Large intestine (tissue), 12 donors: ENCODE measurements around the gene ADGRL2. TPM values are rescaled to one million over a fixed set of nuclear protein-coding genes. Genes with fewer than 3 reads are reported as not detected.
A peak's percentile ranks its signal among the peaks of the same experiment; 100 is the strongest.

Experiments
- DNase-seq, 2 donors: peaks; one replicate each; pipeline versions ENCODE4 v3.0.0 to v3.0.0-alpha.2; 2013
- H3K27ac ChIP-seq: one replicate; pipeline ENCODE4 v1.5.1; 2013; ENCODE audit warnings: low read length
- H3K27me3 ChIP-seq: 2 replicates; pipeline ENCODE4 v1.6.1; 2013; ENCODE audit warnings: low read length; ENCODE audit not compliant: control insufficient read depth, insufficient read depth
- H3K36me3 ChIP-seq: 2 replicates; pipeline ENCODE4 v1.6.1; 2013; ENCODE audit warnings: low read length; ENCODE audit not compliant: control insufficient read depth, insufficient read depth
- H3K4me1 ChIP-seq: one replicate; pipeline ENCODE4 v1.6.1; 2013; ENCODE audit warnings: low read length; ENCODE audit not compliant: control insufficient read depth, insufficient read depth
- H3K4me3 ChIP-seq: one replicate; pipeline ENCODE4 v1.5.1; 2013; ENCODE audit warnings: low read length
- H3K9me3 ChIP-seq: one replicate; pipeline ENCODE4 v1.6.1; 2013; ENCODE audit warnings: mild to moderate bottlenecking, low read depth, low read length, moderate library complexity; ENCODE audit not compliant: control insufficient read depth
- WGBS: methylation state at CpG from one replicate; pipeline ENCODE4 v1.1.5; 2013; ENCODE audit warnings: low lambda C conversion rate; ENCODE audit not compliant: insufficient coverage; 5-methylcytosine and 5-hydroxymethylcytosine counted together
- long read RNA-seq, 11 donors: transcript quantifications; one replicate each; lab custom pipeline, GENCODE V29; 2026
- polyA plus RNA-seq: library from polyadenylated mRNA; unstranded; fragments of 120-200 nt; gene quantifications from one replicate; pipeline ENCODE4 v1.2.1, GENCODE V29; 2013

The ADGRL2 gene
- polyA plus RNA-seq = 60.9 TPM
- long read RNA-seq, donor 1, partial matches to known transcripts = 0 of 1 reads
- long read RNA-seq, donor 1, other reads (novel, unspliced or antisense) = 0 of 1 reads
- long read RNA-seq, donor 2, partial matches to known transcripts = 6 of 6 reads
- long read RNA-seq, donor 2, other reads (novel, unspliced or antisense) = 0 of 6 reads
- long read RNA-seq, donor 3 = 0 reads
- long read RNA-seq, donor 4 = 0 reads
- long read RNA-seq, donor 5 = 0 reads
- long read RNA-seq, donor 6, partial matches to known transcripts = 14 of 14 reads
- long read RNA-seq, donor 6, other reads (novel, unspliced or antisense) = 0 of 14 reads
- long read RNA-seq, donor 7, partial matches to known transcripts = 26 of 26 reads
- long read RNA-seq, donor 7, other reads (novel, unspliced or antisense) = 0 of 26 reads
- long read RNA-seq, donor 8, partial matches to known transcripts = 5 of 5 reads
- long read RNA-seq, donor 8, other reads (novel, unspliced or antisense) = 0 of 5 reads
- long read RNA-seq, donor 9 = 0 reads
- long read RNA-seq, donor 10, partial matches to known transcripts = 0 of 5 reads
- long read RNA-seq, donor 10, other reads (novel, unspliced or antisense) = 5 of 5 reads
- long read RNA-seq, donor 11 = 0 reads

DNA sequence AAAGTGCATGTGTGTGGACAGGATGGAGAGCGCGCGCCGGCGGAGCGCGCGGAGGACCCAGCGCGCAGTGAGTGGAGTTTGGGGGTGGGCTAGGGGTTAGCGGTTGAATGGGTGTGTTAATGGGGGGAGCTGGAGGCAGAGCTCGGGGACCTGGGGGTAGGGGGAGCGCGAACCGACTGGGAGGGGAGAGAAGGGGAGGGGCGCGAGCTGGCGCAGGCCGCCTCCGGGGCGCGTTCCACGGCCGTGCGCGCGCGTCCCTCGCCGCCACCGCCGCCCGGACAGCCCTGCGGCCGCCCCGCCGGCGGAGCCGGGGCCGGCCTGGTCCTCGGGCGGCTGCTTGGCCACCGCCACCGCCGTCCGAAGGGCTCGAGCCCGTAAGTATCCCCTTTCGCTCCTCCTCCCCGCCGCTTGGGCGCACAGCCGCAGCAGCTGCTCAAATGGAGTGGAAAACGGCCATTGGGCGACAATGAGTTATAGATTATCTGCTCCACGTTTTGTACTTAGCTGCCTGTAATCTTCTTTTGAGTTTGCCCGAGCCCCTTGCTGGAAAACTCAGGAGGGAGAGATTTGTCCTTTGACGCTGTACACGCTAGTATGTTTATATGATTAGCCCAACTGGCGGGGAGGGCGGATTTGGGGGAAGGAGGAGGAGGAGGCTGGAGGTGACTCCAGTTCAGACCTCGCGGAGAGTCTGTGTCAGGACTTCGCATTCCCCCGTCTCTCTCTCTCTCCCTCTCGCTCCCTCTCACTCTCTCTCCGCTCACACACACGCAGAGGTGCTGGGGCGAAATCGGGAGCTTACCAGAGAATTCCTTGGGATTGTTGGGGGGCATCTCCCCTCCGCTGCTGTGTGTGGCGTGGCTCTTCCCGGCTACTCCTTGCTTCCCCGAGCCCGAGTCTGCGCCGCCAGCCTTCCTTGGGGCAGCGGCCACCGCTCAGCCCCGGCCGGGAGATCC, at the start of gene ADGRL2:
Gene ADGRL2, plus strand, starts transcription at position 240 of the 956 bp plus-strand sequence. CDS start 36,051 bp downstream, outside the sequence.
- Histone ChIP-seq H3K4me1 (peaks cover 9% of the 10 kb centered on the region), H3K4me3 (peak within 1 kb of the TSS; percentile 97), H3K27me3 (no peaks in the 10 kb centered on the region), H3K9me3 (peaks cover 3% of the 10 kb centered on the region), H3K36me3 (no peaks in the 10 kb centered on the region), H3K27ac (peak within 1 kb of the TSS; percentile 95)
- peak; percentile 87 to 94 for DNase-seq
- WGBS = no CpG with 5 or more reads among the region's 81 CpGs

DNA sequence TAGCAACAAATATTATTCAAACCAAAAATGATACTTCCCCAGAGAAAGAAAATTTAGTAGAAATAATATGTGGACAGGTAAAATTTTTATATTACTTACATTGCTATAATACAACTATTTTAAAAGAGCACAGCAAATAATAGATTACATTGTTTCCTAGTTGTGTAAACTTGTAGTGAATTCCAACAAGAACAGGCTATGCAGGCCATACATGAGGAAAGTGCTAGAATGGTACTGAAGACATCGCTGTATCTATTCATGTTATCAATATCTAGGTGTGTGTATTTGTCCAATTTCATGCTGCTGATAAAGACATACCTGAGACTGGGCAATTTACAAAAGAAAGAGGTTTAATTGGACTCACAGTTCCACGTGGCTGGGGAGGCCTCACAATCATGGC, 47.9 kb upstream of the ADGRL2 start:
- no peaks in the 10 kb centered on the region for H3K4me1 ChIP-seq
- WGBS = no CpG with 5 or more reads among the region's 2 CpGs

DNA sequence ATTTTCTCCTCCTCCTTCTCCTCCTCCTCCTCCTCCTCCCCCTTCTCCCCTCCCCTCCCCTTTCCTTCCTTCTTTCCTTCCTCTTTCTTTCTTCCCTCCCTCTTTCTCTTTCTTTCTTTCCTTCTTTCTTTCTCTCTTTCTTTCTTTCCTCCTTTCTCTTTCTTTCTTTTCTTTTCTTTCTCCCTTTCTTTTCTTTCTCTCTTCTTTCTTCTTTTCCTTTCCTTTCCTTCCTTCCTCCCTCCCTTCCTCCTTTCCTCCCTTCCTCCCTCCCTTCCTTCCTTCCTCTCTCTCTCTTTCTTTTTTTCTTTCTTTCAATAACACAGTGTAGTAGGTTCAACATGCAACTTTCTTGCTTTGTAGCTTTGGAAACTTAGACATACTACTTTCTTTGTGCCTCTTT, 46.3 kb upstream of the ADGRL2 start:
- Histone ChIP-seq H3K27ac (no peak overlapping the region), H3K9me3 (no peaks in the 10 kb centered on the region), H3K36me3 (no peaks in the 10 kb centered on the region), H3K27me3 (no peaks in the 10 kb centered on the region), H3K4me3 (no peak overlapping the region), H3K4me1 (no peaks in the 10 kb centered on the region)
- no peak for DNase-seq

More for the DNA sequence above, 47.9 kb upstream of the ADGRL2 start:
- Histone ChIP-seq H3K27ac (no peak overlapping the region), H3K4me3 (no peak overlapping the region), H3K27me3 (no peaks in the 10 kb centered on the region), H3K9me3 (no peaks in the 10 kb centered on the region), H3K36me3 (no peaks in the 10 kb centered on the region)
- DNase-seq = no peak

DNA sequence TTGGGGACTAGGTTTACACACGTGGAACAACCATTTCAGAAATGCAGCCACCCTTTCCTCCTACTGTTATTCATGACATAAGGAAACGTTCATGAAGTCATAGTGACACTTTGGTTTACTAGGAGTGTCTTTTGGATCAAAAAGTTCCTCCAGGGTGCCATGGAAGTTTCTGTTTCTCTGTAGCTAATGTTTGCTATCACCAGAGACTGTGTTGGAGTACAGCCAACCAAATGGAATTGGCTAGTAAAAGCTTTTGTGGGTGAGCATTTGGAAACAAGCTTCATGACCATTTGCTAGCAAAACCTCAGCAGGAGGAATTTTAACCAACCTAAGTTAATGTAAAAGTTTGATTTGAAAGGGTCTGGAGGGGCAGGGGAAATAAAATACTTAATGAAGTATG, 43.9 kb upstream of the ADGRL2 start:
- no CpG with 5 or more reads among the region's 2 CpGs for WGBS
- Histone ChIP-seq H3K9me3 (no peaks in the 10 kb centered on the region), H3K27ac (no peak overlapping the region), H3K4me1 (no peaks in the 10 kb centered on the region), H3K4me3 (no peak overlapping the region), H3K36me3 (no peaks in the 10 kb centered on the region), H3K27me3 (no peaks in the 10 kb centered on the region)
- no peak for DNase-seq

DNA sequence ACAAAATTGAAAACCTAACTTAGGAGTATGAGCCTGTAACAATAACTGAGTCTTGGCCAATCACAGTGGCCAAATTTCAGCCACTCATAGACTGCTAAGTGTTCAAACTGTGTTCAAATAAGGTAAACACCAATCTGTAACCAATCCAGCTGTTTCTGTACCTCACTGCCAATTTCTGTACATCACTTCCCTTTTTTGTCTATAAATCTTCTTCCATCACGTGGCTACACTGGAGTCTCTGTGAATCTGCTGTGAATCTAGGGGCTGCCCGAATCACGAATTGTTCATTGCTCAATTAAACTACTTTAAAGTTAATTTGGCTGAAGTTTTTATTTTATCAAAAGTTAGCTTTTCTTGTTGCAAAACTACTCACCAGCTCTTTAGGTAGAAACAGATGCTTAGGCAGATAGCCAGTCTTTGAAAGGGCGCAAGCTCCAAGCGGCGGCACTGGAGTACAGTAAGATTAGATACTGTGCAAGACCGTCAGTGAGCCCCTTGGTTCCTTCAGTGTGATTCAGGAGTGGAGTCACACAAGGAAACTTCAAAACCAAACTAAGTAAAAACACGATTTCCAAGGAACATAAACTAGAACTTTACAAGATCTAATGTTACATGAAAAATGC, 43.2 kb upstream of the ADGRL2 start:
- WGBS = 67% methylated on average over 1 of the region's 8 CpGs
- Histone ChIP-seq H3K4me1 (no peaks in the 10 kb centered on the region), H3K27ac (no peak overlapping the region), H3K9me3 (no peaks in the 10 kb centered on the region), H3K27me3 (no peaks in the 10 kb centered on the region), H3K36me3 (no peaks in the 10 kb centered on the region), H3K4me3 (no peak overlapping the region)
- DNase-seq = no peak

DNA sequence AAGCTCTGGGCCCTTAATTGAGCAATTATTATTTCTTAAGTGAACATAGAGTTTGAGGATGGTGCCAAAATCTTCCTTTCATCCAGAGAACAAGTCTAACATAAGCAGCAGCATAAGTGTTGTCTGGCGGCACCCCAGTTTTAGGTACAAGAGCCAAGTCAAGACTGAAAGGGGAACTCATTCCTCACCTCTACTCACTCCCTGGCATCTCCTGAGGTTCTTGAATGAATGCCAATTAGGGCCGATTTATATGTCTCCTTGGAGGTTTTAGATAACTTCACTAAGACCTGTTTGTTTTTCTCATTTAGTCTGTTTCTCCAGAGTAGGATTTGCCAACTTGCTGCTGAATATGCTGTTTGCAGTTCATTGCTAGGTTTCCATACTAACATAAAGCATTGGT, 42.6 kb upstream of the ADGRL2 start:
- WGBS = no CpG with 5 or more reads among the region's 2 CpGs
- no peak for DNase-seq

DNA sequence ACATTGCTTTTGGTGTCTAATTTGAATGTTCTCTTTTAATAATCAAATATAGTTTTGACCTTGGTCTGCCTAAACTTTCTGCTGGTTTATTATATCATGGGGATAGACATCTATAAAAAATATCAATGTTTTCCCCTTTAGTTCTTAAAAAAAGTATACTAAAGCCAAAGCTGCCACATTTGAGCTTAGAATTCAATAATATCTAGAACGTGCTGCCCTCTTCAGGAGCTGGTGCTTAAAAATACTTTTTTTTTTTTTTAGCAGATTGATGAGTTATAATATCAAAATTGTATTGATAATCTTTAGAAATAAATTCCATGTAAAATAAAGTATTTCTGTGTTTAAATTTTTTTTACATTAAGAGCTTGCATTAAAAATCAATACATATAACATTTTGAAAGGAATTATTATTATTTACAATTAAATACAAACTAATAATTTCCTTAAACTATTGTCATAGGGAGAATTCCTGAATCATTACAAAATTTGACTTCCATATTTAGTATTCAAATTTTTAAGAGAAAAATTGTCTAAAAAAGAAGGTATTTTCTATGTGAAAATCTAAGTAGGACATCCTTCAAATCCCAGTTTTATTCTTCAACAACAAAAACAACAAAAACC, 40.1 kb upstream of the ADGRL2 start:
- 0% methylated on average over 1 of the region's 1 CpG for WGBS
- Histone ChIP-seq H3K9me3 (no peaks in the 10 kb centered on the region), H3K27ac (no peak overlapping the region), H3K4me1 (no peaks in the 10 kb centered on the region), H3K27me3 (no peaks in the 10 kb centered on the region), H3K36me3 (no peaks in the 10 kb centered on the region), H3K4me3 (no peak overlapping the region)
- DNase-seq = peak in 1 of 2 donors; percentile 6

More for the DNA sequence above, 42.6 kb upstream of the ADGRL2 start:
- Histone ChIP-seq H3K9me3 (no peaks in the 10 kb centered on the region), H3K4me1 (no peaks in the 10 kb centered on the region), H3K36me3 (no peaks in the 10 kb centered on the region), H3K4me3 (no peak overlapping the region), H3K27ac (no peak overlapping the region), H3K27me3 (no peaks in the 10 kb centered on the region)

DNA sequence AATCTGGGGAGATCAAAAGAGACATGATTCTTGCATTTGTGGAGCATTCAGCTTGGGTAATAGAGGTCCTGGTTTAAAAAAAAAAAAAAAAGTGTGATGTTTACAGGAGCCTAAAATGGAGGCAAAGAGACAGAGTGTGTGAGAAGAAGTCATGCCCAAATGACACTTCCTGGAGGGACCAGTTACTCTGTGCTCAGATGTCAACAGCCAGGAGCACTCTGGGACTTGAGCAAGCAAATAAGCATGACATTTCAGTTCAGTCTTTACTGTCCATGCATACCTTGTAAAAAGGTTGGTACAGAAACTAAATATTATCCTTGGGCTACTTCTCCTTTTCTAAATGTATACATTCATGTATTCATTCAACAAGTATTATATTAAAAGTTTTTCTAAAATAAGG, 25.2 kb upstream of the ADGRL2 start:
- DNase-seq = no peak
- H3K4me1 ChIP-seq = no peaks in the 10 kb centered on the region
- no peaks in the 10 kb centered on the region for H3K36me3 ChIP-seq
- no peak overlapping the region for H3K4me3 ChIP-seq
- H3K27ac ChIP-seq = no peak overlapping the region
- no peaks in the 10 kb centered on the region for H3K9me3 ChIP-seq
- no peaks in the 10 kb centered on the region for H3K27me3 ChIP-seq

DNA sequence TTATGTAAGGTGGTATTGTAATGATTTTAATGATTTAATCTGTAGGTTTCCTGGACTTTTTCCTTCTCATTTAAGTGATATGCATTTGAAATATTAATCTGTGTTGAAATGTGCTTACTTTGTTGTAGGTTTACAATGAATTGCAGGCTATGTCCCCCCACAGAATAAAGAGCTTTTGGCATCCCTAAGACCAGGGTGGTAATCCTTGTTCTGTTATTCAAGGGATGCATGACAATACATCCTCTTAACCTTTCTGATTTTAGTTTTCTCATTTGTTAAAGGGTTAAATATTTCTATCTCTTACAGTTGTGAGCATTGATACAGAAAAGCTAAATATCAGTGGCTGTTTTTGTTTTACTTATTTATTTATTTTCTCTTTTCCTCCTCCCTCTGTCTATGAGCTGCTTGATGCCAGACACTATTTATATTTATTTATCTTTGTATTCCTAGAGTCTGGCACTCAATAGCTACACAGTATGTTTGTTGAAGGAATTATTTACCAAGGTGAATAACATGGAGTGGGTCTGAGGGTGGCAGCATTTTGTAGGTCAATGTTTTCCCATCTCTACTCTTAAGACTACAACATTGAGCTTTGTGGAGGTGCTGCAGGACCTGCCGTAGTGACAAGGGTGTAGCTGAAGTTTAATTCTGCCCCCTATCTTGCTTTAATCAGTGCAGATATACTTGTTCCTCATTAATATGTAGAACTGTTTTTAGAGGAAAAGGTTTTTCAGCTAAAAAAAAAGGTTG, 19.9 kb upstream of the ADGRL2 start:
- no CpG with 5 or more reads among the region's 1 CpG for WGBS
- no peaks in the 10 kb centered on the region for H3K9me3 ChIP-seq
- H3K27ac ChIP-seq = no peak overlapping the region
- no peak for DNase-seq
- no peaks in the 10 kb centered on the region for H3K4me1 ChIP-seq
- no peaks in the 10 kb centered on the region for H3K27me3 ChIP-seq
- H3K36me3 ChIP-seq = no peaks in the 10 kb centered on the region
- no peak overlapping the region for H3K4me3 ChIP-seq
